ENCODE results near the gene SLC4A9. TPM values are rescaled to one million over a fixed set of nuclear protein-coding genes. Genes with fewer than 3 reads are reported as not detected.

Gene SLC4A9
- total RNA-seq, 1 experiment from 2014 or later = 0.37 TPM

GRCh38 chr5:140399979-140400729 is 40.2 kb downstream of the SLC4A9 start:
- Mint-ChIP-seq H3K27me3 (ENCODE audit: insufficient read depth, unreplicated experiment) (no peaks in the 10 kb centered on the region), H3K27ac (ENCODE audit: low read depth, unreplicated experiment) (no peak overlapping the region), H3K36me3 (ENCODE audit: insufficient read depth, unreplicated experiment) (peaks cover 8% of the 10 kb centered on the region), H3K4me1 (ENCODE audit: insufficient read depth, unreplicated experiment) (peaks cover 16% of the 10 kb centered on the region), H3K4me3 (ENCODE audit: unreplicated experiment) (no peak overlapping the region), H3K9me3 (ENCODE audit: unreplicated experiment) (no peaks in the 10 kb centered on the region)
- TF ChIP-seq CTCF (IDR thresholded peaks at IDR 0.05; ENCODE audit: unreplicated experiment) = no peak
- BruUV-seq (replicated peaks) = TSS peak; percentile 66
- ChIA-PET CTCF (no interaction called here), POLR2A (interaction anchor here (0.7 to 3.6 kb wide), 33 partner anchors 9 to 1236 kb away, joined by 3 to 46 read pairs (median 7); partner anchors contain the start of genes APBB3, CD14, CYSTM1 and EIF4EBP3)
- intact Hi-C loops (cut with micrococcal nuclease) = loop anchor here (5.0 kb wide), 1 partner anchor 147 kb away; the partner anchor contains the start of gene EIF4EBP3
- no peak for DNase-seq (ENCODE audit: unreplicated experiment)

DNA sequence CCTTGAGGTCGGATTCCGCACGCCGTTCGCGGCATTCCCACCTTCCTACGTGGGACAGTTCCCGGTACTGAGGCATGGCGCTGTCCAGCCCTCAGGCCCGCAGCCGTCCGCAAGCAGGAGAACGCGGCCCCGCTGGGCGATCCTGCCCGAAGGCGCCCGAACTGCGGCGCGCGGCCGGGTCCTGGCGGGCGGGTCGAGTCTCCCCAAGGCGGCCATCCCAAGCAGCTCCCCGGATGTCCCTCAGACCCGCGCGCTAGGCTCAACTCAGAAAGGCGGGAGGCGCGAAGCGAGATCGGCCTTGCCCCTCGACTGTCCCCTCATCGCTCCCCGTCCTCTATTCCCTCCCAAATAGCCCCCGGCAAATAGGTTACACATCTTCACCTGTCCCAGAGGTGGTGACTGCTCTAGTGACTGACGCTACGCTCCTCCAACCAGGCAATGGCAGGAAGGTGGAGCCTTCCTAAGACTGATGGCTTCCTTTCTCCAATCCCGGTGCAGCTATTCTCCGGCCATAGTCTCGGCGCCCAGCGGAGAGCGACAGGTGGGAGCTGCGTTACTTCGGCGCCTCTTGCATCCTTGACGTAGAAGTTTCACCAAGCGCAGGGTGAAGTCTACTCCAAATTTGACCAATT is 40.9 kb downstream of the SLC4A9 start:
- Mint-ChIP-seq H3K9me3 (ENCODE audit: unreplicated experiment) (no peaks in the 10 kb centered on the region), H3K4me3 (ENCODE audit: unreplicated experiment) (no peak overlapping the region), H3K27ac (ENCODE audit: low read depth, unreplicated experiment) (no peak overlapping the region), H3K36me3 (ENCODE audit: insufficient read depth, unreplicated experiment) (peaks cover 12% of the 10 kb centered on the region), H3K27me3 (ENCODE audit: insufficient read depth, unreplicated experiment) (no peaks in the 10 kb centered on the region), H3K4me1 (ENCODE audit: insufficient read depth, unreplicated experiment) (peaks cover 19% of the 10 kb centered on the region)
- no TSS peak for BruUV-seq (replicated peaks)
- ChIA-PET POLR2A (interaction anchor here (0.6 to 3.6 kb wide), 73 partner anchors 9 to 1813 kb away, joined by 3 to 46 read pairs (median 5); partner anchors contain the start of genes APBB3, CD14, CYSTM1 and EIF4EBP3), CTCF (interaction anchor here (0.6 to 2.8 kb wide), 5 partner anchors 11 to 154 kb away, joined by 3 to 17 read pairs (median 3); partner anchors contain the start of gene HBEGF)
- TF ChIP-seq CTCF (IDR thresholded peaks at IDR 0.05; ENCODE audit: unreplicated experiment) = no peak
- peak; percentile 100 for DNase-seq (ENCODE audit: unreplicated experiment)
- intact Hi-C loops (cut with micrococcal nuclease) = loop anchor here (5.0 kb wide), 1 partner anchor 146 kb away; the partner anchor contains the start of gene EIF4EBP3

DNA sequence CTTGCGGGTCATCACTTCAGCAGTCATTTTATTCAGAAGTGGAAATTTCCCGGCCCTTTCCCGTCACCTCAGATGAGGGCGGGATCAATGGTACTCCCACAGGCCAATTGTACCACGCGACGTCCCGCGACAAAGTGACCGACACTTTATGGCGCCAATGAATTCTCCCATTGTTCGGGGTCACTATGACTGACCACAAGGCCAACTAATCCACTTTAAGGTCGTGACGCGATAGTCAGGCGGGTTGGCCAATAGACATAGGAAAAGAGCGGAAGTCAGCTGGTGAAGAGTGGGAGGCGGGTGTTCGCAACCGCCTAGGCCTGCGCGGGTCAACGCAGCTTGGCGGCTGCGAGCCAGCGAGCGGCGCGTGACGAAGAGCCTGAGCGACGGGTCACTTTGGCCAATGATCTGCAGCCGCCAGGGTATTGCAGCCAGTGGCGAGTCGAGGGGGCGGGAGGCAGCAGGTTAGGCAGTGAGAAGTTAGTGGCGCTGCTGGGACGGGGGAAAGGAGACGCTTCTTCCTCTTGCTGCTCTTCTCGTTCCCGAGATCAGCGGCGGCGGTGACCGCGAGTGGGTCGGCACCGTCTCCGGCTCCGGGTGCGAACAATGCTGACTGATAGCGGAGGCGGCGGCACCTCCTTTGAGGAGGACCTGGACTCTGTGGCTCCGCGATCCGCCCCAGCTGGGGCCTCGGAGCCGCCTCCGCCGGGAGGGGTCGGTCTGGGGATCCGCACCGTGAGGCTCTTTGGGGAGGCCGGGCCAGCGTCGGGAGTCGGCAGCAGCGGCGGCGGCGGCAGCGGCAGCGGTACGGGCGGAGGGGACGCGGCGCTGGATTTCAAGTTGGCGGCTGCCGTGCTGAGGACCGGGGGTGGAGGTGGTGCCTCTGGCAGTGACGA is 41.6 kb downstream of the SLC4A9 start, which contains the start of gene ANKHD1:
TSS of gene ANKHD1 (plus strand) at position 472 of the 896 bp plus-strand sequence. CDS start at position 607, 135 bp downstream.
- POLR2A ChIA-PET = interaction anchor here (0.6 to 3.6 kb wide), 82 partner anchors 7 to 1813 kb away, joined by 3 to 46 read pairs (median 5); partner anchors contain the start of genes APBB3, CD14, CYSTM1 and EIF4EBP3
- CTCF ChIA-PET = interaction anchor here (0.6 to 2.8 kb wide), 8 partner anchors 10 to 153 kb away, joined by 3 to 17 read pairs (median 3); partner anchors contain the start of gene HBEGF
- intact Hi-C loops (cut with micrococcal nuclease) = loop anchor here (5.0 kb wide), 1 partner anchor 146 kb away; the partner anchor contains the start of gene EIF4EBP3
- no peaks in the 10 kb centered on the region for H3K9me3 Mint-ChIP-seq (ENCODE audit: unreplicated experiment)
- no peak within 1 kb of the TSS for H3K4me3 Mint-ChIP-seq (ENCODE audit: unreplicated experiment)
- H3K4me1 Mint-ChIP-seq (ENCODE audit: insufficient read depth, unreplicated experiment) = peaks cover 19% of the 10 kb centered on the region
- H3K27me3 Mint-ChIP-seq (ENCODE audit: insufficient read depth, unreplicated experiment) = no peaks in the 10 kb centered on the region
- DNase-seq (ENCODE audit: unreplicated experiment) = peak; percentile 100
- BruUV-seq (replicated peaks) = TSS peak; percentile 42
- H3K36me3 Mint-ChIP-seq (ENCODE audit: insufficient read depth, unreplicated experiment) = peaks cover 12% of the 10 kb centered on the region
- no peak within 1 kb of the TSS for H3K27ac Mint-ChIP-seq (ENCODE audit: low read depth, unreplicated experiment)
- TF ChIP-seq CTCF (IDR thresholded peaks at IDR 0.05; ENCODE audit: unreplicated experiment) = no peak

Data from MCF 10A (cell line).